Measurements from ENCODE around the gene NEDD9.

GRCh38 chr6:11228935-11229654 lies 3.4 kb downstream of the NEDD9 start:
- no peak for TF ChIP-seq CTCF (IDR thresholded peaks at IDR 0.05; ENCODE audit: low read length)
- no peak for TF ChIP-seq EZH2 (optimal IDR thresholded peaks at IDR 0.05; ENCODE audit: low read depth, low read length)

Measured in MM.1S (cell line).